Endodermal cell (in vitro differentiated cells): ENCODE data around the gene S1PR3. TPM values are rescaled to one million over a fixed set of nuclear protein-coding genes. Genes with fewer than 3 reads are reported as not detected.
A peak's percentile ranks its signal among the peaks of the same experiment; 100 is the strongest.

Experiments used
- DNase-seq: peaks from one replicate; pipeline ENCODE4 v3.0.0-alpha.2; 2017
- H3K27ac ChIP-seq: 2 replicates; pipeline ENCODE4 v1.5.1; 2013; ENCODE audit warnings: mild to moderate bottlenecking, low read depth, low read length, moderate library complexity
- H3K27me3 ChIP-seq: 2 replicates; pipeline ENCODE4 v1.6.1; 2013; ENCODE audit warnings: mild to moderate bottlenecking, low read length, moderate library complexity; ENCODE audit not compliant: insufficient read depth, control insufficient read depth, poor library complexity, severe bottlenecking
- H3K36me3 ChIP-seq: 2 replicates; pipeline ENCODE4 v1.7.0; 2013; ENCODE audit warnings: mild to moderate bottlenecking, low read length, moderate library complexity; ENCODE audit not compliant: control insufficient read depth, insufficient read depth
- H3K4me1 ChIP-seq: one replicate; pipeline ENCODE4 v1.7.0; 2013; ENCODE audit warnings: low read length; ENCODE audit not compliant: control insufficient read depth, insufficient read depth
- H3K4me3 ChIP-seq: 2 replicates; pipeline ENCODE4 v1.5.1; 2013; ENCODE audit warnings: mild to moderate bottlenecking, low read length, moderate library complexity
- H3K9ac ChIP-seq: 2 replicates; pipeline ENCODE4 v1.6.1; 2013; ENCODE audit warnings: mild to moderate bottlenecking, low read length, moderate library complexity; ENCODE audit not compliant: poor library complexity, severe bottlenecking; ENCODE audit errors: extremely low read depth
- H3K9me3 ChIP-seq: 2 replicates; pipeline ENCODE4 v1.6.1; 2013; ENCODE audit warnings: mild to moderate bottlenecking, low read length, moderate library complexity; ENCODE audit not compliant: control insufficient read depth
- H3K27ac Mint-ChIP-seq: 2 replicates; pipeline ENCODE4 v1.8.0; 2020; ENCODE audit warnings: mixed read lengths
- H3K27me3 Mint-ChIP-seq: 2 replicates; pipeline ENCODE4 v1.8.0; 2021; ENCODE audit warnings: mild to moderate bottlenecking, mixed read lengths; ENCODE audit not compliant: insufficient read depth
- H3K36me3 Mint-ChIP-seq: 2 replicates; pipeline ENCODE4 v1.8.0; 2020; ENCODE audit warnings: low read depth, mixed read lengths
- H3K4me1 Mint-ChIP-seq: 2 replicates; pipeline ENCODE4 v1.8.0; 2020; ENCODE audit warnings: mixed read lengths
- H3K4me3 Mint-ChIP-seq: 2 replicates; pipeline ENCODE4 v1.8.0; 2020; ENCODE audit warnings: mild to moderate bottlenecking, moderate library complexity, mixed read lengths
- H3K9me3 Mint-ChIP-seq: 2 replicates; pipeline ENCODE4 v1.8.0; 2020; ENCODE audit warnings: mild to moderate bottlenecking, mixed read lengths
- WGBS, 2 experiments: methylation state at CpG; one replicate each; pipeline versions ENCODE4 v1.1.5 to v1.1.7; 2013; ENCODE audit warnings: missing lambda C conversion rate in 2 of 2, mixed read lengths in 1 of 2; ENCODE audit not compliant: insufficient coverage in 1 of 2, insufficient read length in 1 of 2; 5-methylcytosine and 5-hydroxymethylcytosine counted together
- total RNA-seq, 2 donors: library from RNA; stranded (reverse); fragmentation: NEBNext Ultra II Directional in 1 of 2; extraction: Animal tissue kit (Norgen Biotek cat#: 25700) in 1 of 2; gene quantifications; 2 replicates in 1 of 2; 3 replicates in 1 of 2; pipeline ENCODE4 v1.2.1, GENCODE V29; 2021
- TF ChIP-seq, protein P1 (sequence below): fragments of 200-600 bp; sonication (generic); conservative IDR thresholded peaks from 2 replicates; pipeline ENCODE4 v1.5.0; 2021; ENCODE audit warnings: antibody characterized with exemption, mild to moderate bottlenecking

The S1PR3 gene
- total RNA-seq, 2 donors from 2014 or later, result 53.6 to 95.2 TPM

DNA sequence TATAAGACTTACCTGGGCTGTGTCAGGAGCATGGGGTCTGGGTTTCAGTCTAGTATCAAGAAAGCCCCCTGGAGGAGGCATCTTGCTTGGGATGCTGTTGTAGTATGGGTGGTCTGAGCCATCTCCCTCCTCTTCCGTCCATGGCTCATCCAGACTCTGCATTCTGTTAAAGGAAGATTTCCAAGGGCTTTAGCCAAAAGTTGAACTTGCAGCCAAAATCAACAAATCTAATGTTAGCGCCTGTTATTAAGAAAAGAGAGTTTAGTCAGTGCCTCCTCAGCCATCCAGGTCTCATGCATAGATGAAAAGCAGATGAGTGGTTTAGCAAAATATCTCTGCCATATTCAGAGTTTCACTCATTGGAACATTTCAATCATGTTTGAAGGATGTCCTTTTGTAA lies 55.6 kb downstream of the S1PR3 start:
- Histone ChIP-seq H3K27me3 (no peaks in the 10 kb centered on the region), H3K36me3 (no peaks in the 10 kb centered on the region), H3K27ac (no peak overlapping the region), H3K4me1 (no peaks in the 10 kb centered on the region), H3K9me3 (no peaks in the 10 kb centered on the region), H3K9ac (no peak overlapping the region), H3K4me3 (no peak overlapping the region)
- Mint-ChIP-seq H3K4me1 (peaks cover 4% of the 10 kb centered on the region), H3K9me3 (no peaks in the 10 kb centered on the region), H3K4me3 (no peak overlapping the region), H3K27ac (no peak overlapping the region), H3K36me3 (no peaks in the 10 kb centered on the region), H3K27me3 (no peaks in the 10 kb centered on the region)
- no peak for DNase-seq
- WGBS, 2 experiments, result 93 to 100% methylated on average over 1 to 2 of the region's 2 CpGs
- TF ChIP-seq, protein P1, sequence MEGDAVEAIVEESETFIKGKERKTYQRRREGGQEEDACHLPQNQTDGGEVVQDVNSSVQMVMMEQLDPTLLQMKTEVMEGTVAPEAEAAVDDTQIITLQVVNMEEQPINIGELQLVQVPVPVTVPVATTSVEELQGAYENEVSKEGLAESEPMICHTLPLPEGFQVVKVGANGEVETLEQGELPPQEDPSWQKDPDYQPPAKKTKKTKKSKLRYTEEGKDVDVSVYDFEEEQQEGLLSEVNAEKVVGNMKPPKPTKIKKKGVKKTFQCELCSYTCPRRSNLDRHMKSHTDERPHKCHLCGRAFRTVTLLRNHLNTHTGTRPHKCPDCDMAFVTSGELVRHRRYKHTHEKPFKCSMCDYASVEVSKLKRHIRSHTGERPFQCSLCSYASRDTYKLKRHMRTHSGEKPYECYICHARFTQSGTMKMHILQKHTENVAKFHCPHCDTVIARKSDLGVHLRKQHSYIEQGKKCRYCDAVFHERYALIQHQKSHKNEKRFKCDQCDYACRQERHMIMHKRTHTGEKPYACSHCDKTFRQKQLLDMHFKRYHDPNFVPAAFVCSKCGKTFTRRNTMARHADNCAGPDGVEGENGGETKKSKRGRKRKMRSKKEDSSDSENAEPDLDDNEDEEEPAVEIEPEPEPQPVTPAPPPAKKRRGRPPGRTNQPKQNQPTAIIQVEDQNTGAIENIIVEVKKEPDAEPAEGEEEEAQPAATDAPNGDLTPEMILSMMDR, result no peak

DNA sequence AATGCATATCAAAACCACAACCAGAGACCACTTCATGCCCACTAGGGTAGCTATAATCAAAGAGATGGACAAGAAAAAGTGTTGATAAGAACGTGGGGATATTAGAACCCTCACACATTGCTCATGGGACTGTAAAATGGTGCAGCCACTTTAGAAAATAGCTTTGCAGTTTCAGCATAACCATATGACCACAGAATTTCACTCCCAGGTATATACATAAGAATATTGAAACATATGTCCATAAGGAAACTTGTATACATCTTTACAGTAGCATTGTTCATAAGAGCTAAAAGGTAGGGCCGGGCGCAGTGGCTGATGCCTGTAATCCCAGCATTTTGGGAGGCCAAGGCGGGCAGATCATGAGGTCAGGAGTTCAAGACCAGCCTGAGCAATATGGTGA lies 56.4 kb downstream of the S1PR3 start:
- TF ChIP-seq, protein P1, result no peak
- H3K9me3 ChIP-seq, result no peaks in the 10 kb centered on the region
- H3K27me3 ChIP-seq, result no peaks in the 10 kb centered on the region
- no peak overlapping the region for H3K4me3 ChIP-seq
- no peak overlapping the region for H3K27ac Mint-ChIP-seq
- no peaks in the 10 kb centered on the region for H3K36me3 Mint-ChIP-seq
- no peak overlapping the region for H3K27ac ChIP-seq
- peaks cover 4% of the 10 kb centered on the region for H3K4me1 Mint-ChIP-seq
- 93 to 97% methylated on average over 3 to 4 of the region's 4 CpGs for WGBS, 2 experiments
- H3K9ac ChIP-seq, result no peak overlapping the region
- no peak for DNase-seq
- no peaks in the 10 kb centered on the region for H3K27me3 Mint-ChIP-seq
- no peaks in the 10 kb centered on the region for H3K36me3 ChIP-seq
- H3K4me3 Mint-ChIP-seq, result no peak overlapping the region
- no peaks in the 10 kb centered on the region for H3K4me1 ChIP-seq
- no peaks in the 10 kb centered on the region for H3K9me3 Mint-ChIP-seq

DNA sequence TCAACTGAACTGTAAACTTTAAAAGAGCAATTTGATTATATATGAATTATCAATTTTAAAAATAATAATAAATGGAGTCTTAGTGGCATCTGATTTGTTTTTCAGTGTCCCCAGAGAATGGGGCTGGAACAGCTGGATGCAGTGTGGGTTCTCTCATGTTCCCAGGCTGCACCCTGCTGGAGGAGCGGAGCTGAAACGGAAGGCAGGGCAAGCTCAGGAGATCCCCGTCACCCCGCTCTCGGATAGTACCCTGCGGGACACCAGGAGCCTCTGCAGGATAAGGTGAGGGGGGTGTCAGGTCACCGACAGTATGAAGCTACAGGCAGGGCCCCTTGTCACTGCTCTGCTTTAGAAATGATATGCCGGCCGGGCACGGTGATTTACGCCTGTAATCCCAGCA lies 57.3 kb downstream of the S1PR3 start:
- Mint-ChIP-seq H3K4me3 (no peak overlapping the region), H3K4me1 (peaks cover 4% of the 10 kb centered on the region), H3K9me3 (no peaks in the 10 kb centered on the region), H3K36me3 (no peaks in the 10 kb centered on the region), H3K27me3 (no peaks in the 10 kb centered on the region), H3K27ac (no peak overlapping the region)
- TF ChIP-seq, protein P1, result peak; percentile 40
- no peak overlapping the region for H3K4me3 ChIP-seq
- no peaks in the 10 kb centered on the region for H3K4me1 ChIP-seq
- no peaks in the 10 kb centered on the region for H3K36me3 ChIP-seq
- H3K9ac ChIP-seq, result no peak overlapping the region
- DNase-seq, result no peak
- H3K27me3 ChIP-seq, result no peaks in the 10 kb centered on the region
- WGBS, 2 experiments, result 94 to 96% methylated on average over 11 of the region's 11 CpGs
- H3K9me3 ChIP-seq, result no peaks in the 10 kb centered on the region
- H3K27ac ChIP-seq, result no peak overlapping the region
